ENCODE results near the gene FOSL1. TPM values are rescaled to one million over a fixed set of nuclear protein-coding genes. Genes with fewer than 3 reads are reported as not detected.

Gene FOSL1
- total and polyA plus RNA-seq, 2 of the 13 experiments (the other 11 are each of a cell fraction or from before 2014, with no cell fraction given): 4.0 to 4.1 TPM

- no peak for TF ChIP-seq SNAPC4 (CRISPR knock-in tag; IDR thresholded peaks at IDR 0.05)
- no peak for TF ChIP-seq ZNF713 (CRISPR knock-in tag; IDR thresholded peaks at IDR 0.05)
- peak; percentile 52; the same call in 1 of the 2 replicates for TF ChIP-seq ATF3 (CRISPR knock-in tag; IDR thresholded peaks at IDR 0.05)
- TF ChIP-seq ATAD3A (CRISPR knock-in tag; IDR thresholded peaks at IDR 0.05): no peak
- TF ChIP-seq ZNF550 (CRISPR knock-in tag; IDR thresholded peaks at IDR 0.05; ENCODE audit: borderline replicate concordance): no peak
- 0 out of 2 replicates have a peak, but pooled peaks have one; percentile 46 for TF ChIP-seq TRIM24 (CRISPR knock-in tag; IDR thresholded peaks at IDR 0.05)
- no peak for TF ChIP-seq U2AF2 (IDR thresholded peaks at IDR 0.05; ENCODE audit: low read depth, low read length)
- TF ChIP-seq NRL (CRISPR knock-in tag; IDR thresholded peaks at IDR 0.05; ENCODE audit: borderline replicate concordance): peak; percentile 75; the same call in 1 of the 2 replicates
- no peak for TF ChIP-seq RCOR2 (CRISPR knock-in tag; IDR thresholded peaks at IDR 0.05)
- no peak for TF ChIP-seq CEBPG (CRISPR knock-in tag; IDR thresholded peaks at IDR 0.05)
- TF ChIP-seq ARID3A (IDR thresholded peaks at IDR 0.05; ENCODE audit: low read depth, low read length): no peak
- TF ChIP-seq ZNF879 (CRISPR knock-in tag; IDR thresholded peaks at IDR 0.05): peak; percentile 70; the same call in 1 of the 2 replicates
- peak; percentile 93; the same call in 1 of the 2 replicates for TF ChIP-seq ARHGAP35 (CRISPR knock-in tag; IDR thresholded peaks at IDR 0.05; ENCODE audit: borderline replicate concordance)
- TF ChIP-seq MAZ (IDR thresholded peaks at IDR 0.05; ENCODE audit: borderline replicate concordance, low read depth, low read length): peak; percentile 23; the same call in 1 of the 2 replicates
- peak; percentile 72; the same call in 1 of the 2 replicates for TF ChIP-seq MAZ (CRISPR knock-in tag; IDR thresholded peaks at IDR 0.05; ENCODE audit: low read depth)
- TF ChIP-seq ZNF850 (CRISPR knock-in tag; conservative IDR thresholded peaks at IDR 0.05): no peak; the same call in 1 of the 2 replicates
- peak; percentile 19; the same call in 1 of the 2 replicates for TF ChIP-seq ZNF558 (CRISPR knock-in tag; IDR thresholded peaks at IDR 0.05; ENCODE audit: borderline replicate concordance)
- TF ChIP-seq HMGXB4 (CRISPR knock-in tag; IDR thresholded peaks at IDR 0.05; ENCODE audit: borderline replicate concordance in 1 of 2, low read depth in 1 of 2): peak; percentile 26 to 82; a peak in 2 of 4 replicates
- TF ChIP-seq ZSCAN29 (CRISPR knock-in tag; conservative IDR thresholded peaks at IDR 0.05): no peak
Measured at GRCh38 chr11:65899356-65900124, 648 bp downstream of the FOSL1 start (continued).
